OCI-LY1 (cell line): ENCODE measurements around the gene NEDD4L.

Experiments
- H2AFZ ChIP-seq: fragments of 200-600 bp; sonication (generic), shearing (Covaris generic); 2 replicates; pipeline ENCODE4 v1.6.0; 2014; ENCODE audit warnings: antibody characterized with exemption, mild to moderate bottlenecking, low read length
- H3F3A ChIP-seq: fragments of 200-600 bp; sonication (generic), shearing (Covaris generic); 2 replicates; pipeline ENCODE4 v1.6.0; 2014; ENCODE audit warnings: mild to moderate bottlenecking, antibody characterized with exemption, low read length, moderate library complexity; ENCODE audit not compliant: insufficient read depth
- H3K27ac ChIP-seq: fragments of 200-600 bp; sonication (generic); 2 replicates; pipeline ENCODE4 v1.5.1; 2014; ENCODE audit warnings: low read length, mixed run types, mild to moderate bottlenecking, low read depth; ENCODE audit not compliant: poor library complexity, severe bottlenecking
- H3K27me3 ChIP-seq: fragments of 200-600 bp; sonication (generic); 2 replicates; pipeline ENCODE4 v1.6.0; 2014; ENCODE audit warnings: antibody characterized with exemption, mild to moderate bottlenecking, low read length, moderate library complexity; ENCODE audit not compliant: insufficient read depth
- H3K36me3 ChIP-seq: fragments of 200-600 bp; sonication (generic); 2 replicates; pipeline ENCODE4 v1.6.1; 2014; ENCODE audit warnings: mild to moderate bottlenecking, antibody characterized with exemption, low read length, moderate library complexity, mixed read lengths; ENCODE audit not compliant: insufficient read depth
- H3K4me1 ChIP-seq: fragments of 200-600 bp; sonication (generic); 2 replicates; pipeline ENCODE4 v1.5.1; 2014; ENCODE audit warnings: mild to moderate bottlenecking, low read length, moderate library complexity; ENCODE audit not compliant: insufficient read depth, severe bottlenecking
- H3K4me2 ChIP-seq: fragments of 200-600 bp; sonication (generic), shearing (Covaris generic); 2 replicates; pipeline ENCODE4 v1.6.1; 2014; ENCODE audit warnings: low read length
- H3K4me3 ChIP-seq: fragments of 200-600 bp; sonication (generic); 2 replicates; pipeline ENCODE4 v1.5.1; 2014; ENCODE audit warnings: low read length, low read depth, mild to moderate bottlenecking, mixed read lengths; ENCODE audit not compliant: poor library complexity, severe bottlenecking
- H3K79me2 ChIP-seq: fragments of 200-600 bp; shearing (Covaris generic); 2 replicates; pipeline ENCODE4 v1.6.1; 2016; ENCODE audit warnings: mixed run types, low read length, mixed read lengths; ENCODE audit not compliant: insufficient read depth
- H3K9ac ChIP-seq: fragments of 200-600 bp; sonication (generic), shearing (Covaris generic); 2 replicates; pipeline ENCODE4 v1.6.1; 2014; ENCODE audit warnings: mild to moderate bottlenecking, low read length, mixed read lengths
- H3K9me2 ChIP-seq: fragments of 200-600 bp; sonication (generic), shearing (Covaris generic); 2 replicates; pipeline ENCODE4 v1.6.1; 2014; ENCODE audit warnings: low read depth, mild to moderate bottlenecking, low read length, mixed read lengths
- H3K9me3 ChIP-seq: fragments of 200-600 bp; shearing (Covaris generic); 2 replicates; pipeline ENCODE4 v1.6.1; 2014; ENCODE audit warnings: low read length, mixed read lengths
- H4K20me1 ChIP-seq: fragments of 200-600 bp; sonication (generic), shearing (Covaris generic); 2 replicates; pipeline ENCODE4 v1.6.0; 2016; ENCODE audit warnings: mild to moderate bottlenecking, low read length; ENCODE audit not compliant: insufficient read depth
- EZH2 ChIP-seq: fragments of 200-600 bp; sonication (generic), shearing (Covaris generic); IDR thresholded peaks from 2 replicates; pipeline ENCODE4 v1.8.0; 2017; ENCODE audit warnings: borderline replicate concordance, mixed run types, mild to moderate bottlenecking, antibody characterized with exemption, low read length, moderate library complexity, mixed read lengths
- TF ChIP-seq, protein P1 (sequence below): fragments of 200-600 bp; sonication (generic), shearing (Covaris generic); IDR thresholded peaks from 2 replicates; pipeline ENCODE4 v1.5.1; 2017; ENCODE audit warnings: mild to moderate bottlenecking, antibody characterized with exemption, low read length, moderate library complexity, mixed read lengths

The NEDD4L gene

DNA sequence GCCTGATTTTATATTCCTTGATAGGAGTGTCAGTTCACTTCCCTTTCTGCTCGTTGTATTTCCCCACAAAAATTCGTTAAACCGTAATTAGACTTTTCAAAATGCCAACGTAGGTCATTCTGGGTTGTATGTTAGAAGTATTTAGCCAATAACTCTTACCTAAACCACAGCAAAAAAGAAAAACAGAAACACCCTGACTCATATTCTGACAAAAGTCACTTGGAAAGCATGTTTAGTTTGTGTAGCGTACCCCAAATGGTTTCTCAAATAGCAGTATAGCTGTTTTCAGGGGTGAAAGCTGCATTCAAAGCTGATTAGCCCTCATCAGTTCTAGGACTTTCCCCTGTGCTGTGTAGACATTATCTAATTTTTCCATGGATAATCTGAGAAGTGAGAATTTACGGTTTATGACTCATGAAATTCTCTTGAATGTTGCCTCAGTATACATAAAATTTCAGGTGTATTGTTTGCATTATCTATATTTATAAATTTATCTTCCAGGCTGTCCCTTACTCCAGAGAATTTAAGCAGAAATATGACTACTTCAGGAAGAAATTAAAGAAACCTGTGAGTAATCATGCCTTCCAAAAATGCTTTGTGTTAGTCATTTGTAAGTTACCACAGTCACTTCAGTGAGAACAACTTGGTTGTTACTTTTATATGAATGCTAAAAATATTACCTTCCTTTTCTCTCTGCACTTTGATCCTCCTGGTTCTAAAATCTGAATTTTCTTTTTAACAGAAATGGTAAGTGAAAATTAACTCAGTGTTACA, 319.9 kb downstream of the NEDD4L start:
- Histone ChIP-seq H3K9me3 (no peaks in the 10 kb centered on the region), H4K20me1 (no peaks in the 10 kb centered on the region), H3K4me1 (no peaks in the 10 kb centered on the region), H3K4me3 (no peak overlapping the region), H3K27ac (no peak overlapping the region), H3K79me2 (no peaks in the 10 kb centered on the region), H3K4me2 (no peak overlapping the region), H3K27me3 (no peaks in the 10 kb centered on the region), H3K9me2 (no peaks in the 10 kb centered on the region), H2AFZ (no peak overlapping the region), H3K9ac (no peak overlapping the region), H3K36me3 (no peaks in the 10 kb centered on the region), H3F3A (no peaks in the 10 kb centered on the region)
- TF ChIP-seq EZH2, result no peak
- TF ChIP-seq, protein P1, sequence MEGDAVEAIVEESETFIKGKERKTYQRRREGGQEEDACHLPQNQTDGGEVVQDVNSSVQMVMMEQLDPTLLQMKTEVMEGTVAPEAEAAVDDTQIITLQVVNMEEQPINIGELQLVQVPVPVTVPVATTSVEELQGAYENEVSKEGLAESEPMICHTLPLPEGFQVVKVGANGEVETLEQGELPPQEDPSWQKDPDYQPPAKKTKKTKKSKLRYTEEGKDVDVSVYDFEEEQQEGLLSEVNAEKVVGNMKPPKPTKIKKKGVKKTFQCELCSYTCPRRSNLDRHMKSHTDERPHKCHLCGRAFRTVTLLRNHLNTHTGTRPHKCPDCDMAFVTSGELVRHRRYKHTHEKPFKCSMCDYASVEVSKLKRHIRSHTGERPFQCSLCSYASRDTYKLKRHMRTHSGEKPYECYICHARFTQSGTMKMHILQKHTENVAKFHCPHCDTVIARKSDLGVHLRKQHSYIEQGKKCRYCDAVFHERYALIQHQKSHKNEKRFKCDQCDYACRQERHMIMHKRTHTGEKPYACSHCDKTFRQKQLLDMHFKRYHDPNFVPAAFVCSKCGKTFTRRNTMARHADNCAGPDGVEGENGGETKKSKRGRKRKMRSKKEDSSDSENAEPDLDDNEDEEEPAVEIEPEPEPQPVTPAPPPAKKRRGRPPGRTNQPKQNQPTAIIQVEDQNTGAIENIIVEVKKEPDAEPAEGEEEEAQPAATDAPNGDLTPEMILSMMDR, result no peak

DNA sequence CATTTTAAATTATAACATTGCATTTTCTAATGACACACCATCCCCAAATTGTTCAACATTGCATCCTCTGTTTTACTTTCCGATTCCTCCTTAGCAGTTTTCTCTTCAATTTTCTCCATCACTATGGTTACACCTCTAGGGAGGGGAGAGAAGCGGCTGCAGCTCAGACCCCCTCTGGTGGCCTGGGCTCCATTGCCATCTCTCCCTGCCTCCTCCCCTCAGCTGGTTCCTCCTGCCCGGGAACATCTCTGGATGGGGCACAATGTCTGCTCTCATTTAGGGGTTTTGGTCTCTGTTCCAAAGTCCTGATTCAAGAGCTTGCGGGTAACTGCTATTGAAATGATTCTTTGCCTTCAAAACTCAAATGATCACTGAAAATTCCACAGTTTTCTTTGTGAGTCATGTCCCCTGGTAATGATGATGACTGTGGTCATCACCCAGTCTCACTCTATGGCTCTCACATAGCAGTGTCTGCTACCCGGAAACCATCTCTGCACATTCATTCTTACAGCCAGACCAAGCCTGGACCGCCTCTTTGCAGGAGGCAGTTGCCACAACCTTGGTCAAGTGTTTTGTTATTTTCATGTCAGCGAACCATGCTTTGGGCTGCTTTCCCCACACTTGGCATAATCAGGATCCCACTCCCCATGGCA, 321.0 kb downstream of the NEDD4L start:
- Histone ChIP-seq H4K20me1 (no peaks in the 10 kb centered on the region), H3K9ac (no peak overlapping the region), H3K27me3 (no peaks in the 10 kb centered on the region), H3K9me2 (no peaks in the 10 kb centered on the region), H3K27ac (no peak overlapping the region), H3K4me1 (no peaks in the 10 kb centered on the region), H3F3A (no peaks in the 10 kb centered on the region), H3K9me3 (no peaks in the 10 kb centered on the region), H3K4me2 (no peak overlapping the region), H3K36me3 (no peaks in the 10 kb centered on the region), H2AFZ (no peak overlapping the region), H3K4me3 (no peak overlapping the region), H3K79me2 (no peaks in the 10 kb centered on the region)
- no peak for TF ChIP-seq EZH2
- TF ChIP-seq, protein P1, result no peak

DNA sequence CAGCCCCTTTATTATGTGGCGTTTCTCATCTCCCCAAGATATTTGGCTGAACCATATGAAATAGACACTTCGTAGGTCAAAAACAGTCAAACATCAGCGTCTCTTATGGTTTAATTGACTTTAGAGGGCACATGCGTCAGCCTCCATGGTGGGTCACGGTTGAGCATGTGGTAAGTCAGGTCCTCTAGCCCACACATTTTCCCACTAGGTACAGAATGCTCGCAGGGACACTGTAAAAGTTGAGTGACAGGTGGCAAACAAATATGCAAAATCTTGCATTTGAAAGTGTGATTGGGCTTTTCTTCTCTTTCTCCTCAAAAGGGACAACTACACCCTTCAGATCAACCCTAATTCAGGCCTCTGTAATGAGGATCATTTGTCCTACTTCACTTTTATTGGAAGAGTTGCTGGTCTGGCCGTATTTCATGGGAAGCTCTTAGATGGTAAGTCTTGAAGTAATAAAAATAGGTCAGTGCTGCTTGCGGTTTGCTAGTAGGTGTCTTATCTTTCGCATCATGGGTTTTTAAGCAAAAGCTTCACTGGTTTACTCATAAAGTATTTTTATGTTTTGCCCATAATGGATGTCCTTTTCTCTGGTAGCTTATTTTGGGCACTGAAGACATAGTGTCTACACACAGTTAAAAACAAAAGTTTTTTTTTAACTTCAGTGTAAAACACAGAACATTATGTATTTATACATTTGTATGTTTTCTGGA, 323.6 kb downstream of the NEDD4L start:
- no peak overlapping the region for H3K27ac ChIP-seq
- no peak for TF ChIP-seq EZH2
- TF ChIP-seq, protein P1, result no peak
- H3K9me3 ChIP-seq, result no peaks in the 10 kb centered on the region
- H3K4me3 ChIP-seq, result no peak overlapping the region
- H3K9me2 ChIP-seq, result no peaks in the 10 kb centered on the region
- H3F3A ChIP-seq, result no peaks in the 10 kb centered on the region
- H3K9ac ChIP-seq, result no peak overlapping the region
- H3K79me2 ChIP-seq, result no peaks in the 10 kb centered on the region
- H4K20me1 ChIP-seq, result no peaks in the 10 kb centered on the region
- H3K4me1 ChIP-seq, result no peaks in the 10 kb centered on the region
- H2AFZ ChIP-seq, result no peak overlapping the region
- H3K27me3 ChIP-seq, result no peaks in the 10 kb centered on the region
- H3K36me3 ChIP-seq, result no peaks in the 10 kb centered on the region
- no peak overlapping the region for H3K4me2 ChIP-seq
